Suprapubic skin (tissue), 4 donors: Measurements from ENCODE around the gene PRICKLE1.

Experiments used
- CTCF ChIP-seq, 2 donors: fragments of 200-600 bp in 1 of 2; fragments of 450-650 bp in 1 of 2; sonication (generic) in 1 of 2; IDR thresholded peaks; one replicate each; pipeline ENCODE4 v1.5.1; 2016 to 2019; ENCODE audit warnings: antibody characterized with exemption in 2 of 2, mild to moderate bottlenecking in 1 of 2, moderate library complexity in 1 of 2
- EP300 ChIP-seq: sonication (generic); formaldehyde crosslinking; IDR thresholded peaks from one replicate; pipeline ENCODE4 v1.6.1; 2017; ENCODE audit warnings: antibody characterized with exemption
- POLR2A ChIP-seq, 2 donors: fragments of 450-650 bp; IDR thresholded peaks; one replicate each; pipeline ENCODE4 v1.6.1; 2017; ENCODE audit warnings: antibody characterized with exemption in 2 of 2, mild to moderate bottlenecking in 2 of 2, moderate library complexity in 2 of 2
- POLR2AphosphoS5 ChIP-seq, 3 donors: sonication (generic); formaldehyde crosslinking; IDR thresholded peaks; one replicate each; pipeline ENCODE4 v1.6.1; 2017; ENCODE audit warnings: antibody characterized with exemption in 3 of 3

GRCh38 chr12:42407306-42407705 lies 182.2 kb downstream of the PRICKLE1 start:
- no peak for TF ChIP-seq CTCF (IDR thresholded peaks at IDR 0.05)
- no peak for TF ChIP-seq EP300
- TF ChIP-seq POLR2A (IDR thresholded peaks at IDR 0.05) = no peak
- TF ChIP-seq POLR2AphosphoS5 (IDR thresholded peaks at IDR 0.05) = no peak
